GM12878 (cell line): ENCODE results near the gene TEX264. TPM values are rescaled to one million over a fixed set of nuclear protein-coding genes. Genes with fewer than 3 reads are reported as not detected.

ENCODE experiments used
- CREM ChIP-seq: IDR thresholded peaks from 2 replicates; pipeline ENCODE4 v1.6.1; 2014; ENCODE audit warnings: antibody characterized with exemption, low read depth
- E2F4 ChIP-seq: IDR thresholded peaks from 2 replicates; pipeline ENCODE4 v1.6.1; 2012; ENCODE audit warnings: low read depth, low read length, improper control_type of control experiment
- EGR1 ChIP-seq, 2 experiments: IDR thresholded peaks; 1 replicate in 1 of 2; 2 replicates in 1 of 2; pipeline ENCODE4 v1.6.1; 2011 to 2012; ENCODE audit warnings: low read depth in 2 of 2, low read length in 2 of 2, borderline replicate concordance in 1 of 2, mild to moderate bottlenecking in 1 of 2, moderate library complexity in 1 of 2
- GABPA ChIP-seq: IDR thresholded peaks from 2 replicates; pipeline ENCODE4 v1.6.1; 2014; ENCODE audit warnings: antibody characterized with exemption, low read depth, mild to moderate bottlenecking, inconsistent platforms
- PRDM15 ChIP-seq: fragments of 450-650 bp; formaldehyde crosslinking; IDR thresholded peaks from 2 replicates; pipeline ENCODE4 v1.4.0; 2020; ENCODE audit warnings: mild to moderate bottlenecking, moderate library complexity
- SREBF1 ChIP-seq: IDR thresholded peaks from 2 replicates; pipeline ENCODE4 v1.6.1; 2012; ENCODE audit warnings: mild to moderate bottlenecking, low read length
- ZBTB40 ChIP-seq: fragments of 450-650 bp; IDR thresholded peaks from 2 replicates; pipeline ENCODE4 v1.6.1; 2016; ENCODE audit warnings: mild to moderate bottlenecking, moderate library complexity, borderline replicate concordance
- polyA plus RNA-seq, 11 experiments: library from polyadenylated mRNA; depleted of rRNA in 4 of 11; unstranded in 6 of 11; stranded (reverse) in 5 of 11; fragments of >200 nt; fragmentation: Nextera tagmentation in 4 of 11; fragmentation: Illumina TruSeq in 1 of 11; extraction: Ambion mirVana in 4 of 11; extraction: Trizol in 1 of 11; gene quantifications; 1 replicate in 1 of 11; 2 replicates in 10 of 11; pipeline versions ENCODE4 v1.2.1 to v1.2.3, GENCODE V29; 2011 to 2016; ENCODE audit warnings: inconsistent platforms in 2 of 11, missing spikeins in 2 of 11, low read depth in 1 of 11
- total RNA-seq, 4 experiments: library from RNA; depleted of rRNA in 3 of 4; stranded (reverse); fragments of >200 nt in 3 of 4; fragmentation: Illumina TruSeq in 1 of 4; extraction: Trizol in 1 of 4; gene quantifications; 2 replicates each; pipeline versions ENCODE4 v1.2.1 to v1.2.3, GENCODE V29; 2013 to 2021

TEX264 gene
- total and polyA plus RNA-seq, 10 of the 15 experiments (the other 5 are each of a cell fraction or from before 2014, with no cell fraction given): 3.6 to 63.0 (median 52.4) TPM

GRCh38 chr3:51729042-51729633 is 58.1 kb downstream of the TEX264 start (continued):
- TF ChIP-seq E2F4: no peak
- TF ChIP-seq EGR1 (IDR thresholded peaks at IDR 0.05; ENCODE audit: borderline replicate concordance in 1 of 2, low read depth in 2 of 2, low read length in 2 of 2): no peak
- no peak for TF ChIP-seq ZBTB40
- TF ChIP-seq PRDM15 (CRISPR knock-in tag): no peak
- no peak for TF ChIP-seq SREBF1
- no peak for TF ChIP-seq CREM
- TF ChIP-seq GABPA: no peak
- TF ChIP-seq, all 136 proteins: peak for 0
